IMR-90 (cell line): Measurements from ENCODE around the gene KCNJ18. TPM values are rescaled to one million over a fixed set of nuclear protein-coding genes. Genes with fewer than 3 reads are reported as not detected.
"Not testable (repeated sequence)": the region's sequence is repeated elsewhere in the genome, so short reads cannot be mapped to it uniquely, and the experiment has no call there.

Source experiments
- ATAC-seq: fragments of 200-7000 bp; cut with Tn5 transposase; 2 replicates; pipeline ENCODE4 v1.9.1; 2020; ENCODE audit warnings: low read depth, mild to moderate bottlenecking, moderate library complexity
- BruUV-seq: library from RNA; stranded (reverse); fragments of 400-500 nt; replicated peaks from 2 replicates; lab custom pipeline; 2021; lab: Mats Ljungman, UMichigan
- CTCF ChIA-PET: fragments of 300-600 bp; formaldehyde crosslinking; extraction: SDS; loops from one replicate; lab custom pipeline; 2021; ENCODE audit warnings: antibody characterized with exemption; lab: Yijun Ruan, JAX
- POLR2A ChIA-PET: fragments of 300-600 bp; sonication (Branson Sonifier 250); formaldehyde crosslinking; loops from one replicate; lab custom pipeline; 2022; ENCODE audit warnings: antibody characterized with exemption; ENCODE audit not compliant: unreplicated experiment; lab: Charles Lee
- DNase-seq: peaks from one replicate; pipeline ENCODE4 v3.0.0; 2013
- H2AFZ ChIP-seq: replicated peaks from 2 replicates; pipeline ENCODE3; 2013; ENCODE audit warnings: low read length, mild to moderate bottlenecking; ENCODE audit not compliant: poor library complexity
- H2AK5ac ChIP-seq: 2 replicates; pipeline ENCODE4 v1.6.1; 2013; ENCODE audit warnings: low read depth, low read length, inconsistent platforms
- H2AK9ac ChIP-seq: replicated peaks from 2 replicates; pipeline ENCODE3; 2013; ENCODE audit warnings: mild to moderate bottlenecking, low read depth, low read length, moderate library complexity; ENCODE audit not compliant: poor library complexity
- H2BK120ac ChIP-seq: 2 replicates; pipeline ENCODE4 v1.6.1; 2013; ENCODE audit warnings: low read depth, low read length, inconsistent platforms
- H2BK15ac ChIP-seq: 3 replicates; pipeline ENCODE4 v1.6.1; 2013; ENCODE audit warnings: low read depth, low read length, inconsistent platforms
- H2BK20ac ChIP-seq: 2 replicates; pipeline ENCODE4 v1.6.1; 2013; ENCODE audit warnings: low read depth, mild to moderate bottlenecking, inconsistent platforms, low read length, moderate library complexity
- H2BK5ac ChIP-seq: 2 replicates; pipeline ENCODE4 v1.6.1; 2013; ENCODE audit warnings: mild to moderate bottlenecking, low read depth, low read length, inconsistent platforms; ENCODE audit not compliant: poor library complexity, severe bottlenecking
- H3K14ac ChIP-seq: replicated peaks from 2 replicates; pipeline ENCODE4 v1.6.1; 2013; ENCODE audit warnings: low read depth, low read length, inconsistent platforms
- H3K18ac ChIP-seq: 2 replicates; pipeline ENCODE4 v1.6.1; 2013; ENCODE audit warnings: low read depth, low read length, control low read depth
- H3K23ac ChIP-seq: 2 replicates; pipeline ENCODE4 v1.6.1; 2013; ENCODE audit warnings: low read depth, low read length, inconsistent platforms
- H3K27ac ChIP-seq: 2 replicates; pipeline ENCODE4 v1.5.1; 2013; ENCODE audit warnings: mild to moderate bottlenecking, control low read depth, low read length; ENCODE audit not compliant: insufficient read depth
- H3K27me3 ChIP-seq: 2 replicates; pipeline ENCODE4 v1.6.1; 2013; ENCODE audit warnings: low read length; ENCODE audit not compliant: control insufficient read depth, insufficient read depth
- H3K36me3 ChIP-seq: 2 replicates; pipeline ENCODE4 v1.6.1; 2013; ENCODE audit warnings: low read length, mixed read lengths; ENCODE audit not compliant: control insufficient read depth, insufficient read depth
- H3K4ac ChIP-seq: 2 replicates; pipeline ENCODE4 v1.6.1; 2013; ENCODE audit warnings: low read depth, low read length, inconsistent platforms
- H3K4me1 ChIP-seq: 2 replicates; pipeline ENCODE4 v1.6.1; 2013; ENCODE audit warnings: low read length, mixed read lengths; ENCODE audit not compliant: control insufficient read depth, insufficient read depth
- H3K4me2 ChIP-seq: 2 replicates; pipeline ENCODE4 v1.6.1; 2013; ENCODE audit warnings: low read depth, mild to moderate bottlenecking, control low read depth, low read length, moderate library complexity
- H3K4me3 ChIP-seq: 2 replicates; pipeline ENCODE4 v1.5.1; 2013; ENCODE audit warnings: low read depth, mild to moderate bottlenecking, control low read depth, low read length, moderate library complexity; ENCODE audit not compliant: insufficient read depth
- H3K56ac ChIP-seq: 2 replicates; pipeline ENCODE4 v1.6.1; 2013; ENCODE audit warnings: low read length, inconsistent platforms; ENCODE audit not compliant: insufficient read depth; ENCODE audit errors: extremely low read depth
- H3K79me1 ChIP-seq, 2 experiments: 2 replicates each; pipeline ENCODE4 v1.6.1; 2013; ENCODE audit warnings: low read length in 2 of 2, inconsistent platforms in 1 of 2, low read depth in 1 of 2
- H3K9ac ChIP-seq: 2 replicates; pipeline ENCODE4 v1.6.1; 2013; ENCODE audit warnings: low read depth, low read length, control low read depth
- H3K9me1 ChIP-seq: 2 replicates; pipeline ENCODE4 v1.6.1; 2013; ENCODE audit warnings: low read length, inconsistent platforms; ENCODE audit not compliant: insufficient read depth
- H3K9me3 ChIP-seq: 2 replicates; pipeline ENCODE4 v1.6.1; 2013; ENCODE audit warnings: low read length; ENCODE audit not compliant: control insufficient read depth, insufficient read depth
- H4K20me1 ChIP-seq: 2 replicates; pipeline ENCODE4 v1.6.1; 2013; ENCODE audit warnings: low read length, inconsistent platforms; ENCODE audit not compliant: insufficient read depth
- H4K5ac ChIP-seq: 2 replicates; pipeline ENCODE4 v1.6.1; 2013; ENCODE audit warnings: mild to moderate bottlenecking, low read depth, low read length, control low read depth
- H4K8ac ChIP-seq, 2 experiments: 2 replicates each; pipeline ENCODE4 v1.6.1; 2013; ENCODE audit warnings: low read depth in 2 of 2, low read length in 2 of 2, control low read depth in 1 of 2, inconsistent platforms in 1 of 2
- H4K91ac ChIP-seq: 2 replicates; pipeline ENCODE4 v1.6.1; 2013; ENCODE audit warnings: low read depth, low read length, inconsistent platforms; ENCODE audit not compliant: insufficient read depth
- WGBS, 2 experiments: methylation state at CpG; one replicate each; pipeline versions ENCODE4 v1.1.5 to v1.1.7; 2013; ENCODE audit warnings: missing lambda C conversion rate in 2 of 2; ENCODE audit not compliant: insufficient read length in 1 of 2; ENCODE audit errors: extremely low coverage in 2 of 2; 5-methylcytosine and 5-hydroxymethylcytosine counted together
- dilution Hi-C: fragments of 300-500 bp; cut with HindIII; formaldehyde crosslinking; loops from one replicate; pipeline ENCODE4 v1.14.3; 2018; ENCODE audit warnings: low sequenced_read_pairs; ENCODE audit not compliant: unreplicated experiment
- in situ Hi-C: fragments of 300-500 bp; cut with MboI; formaldehyde crosslinking; loops from 3 replicates; pipeline ENCODE4 v1.14.3; 2019; ENCODE audit warnings: low sequenced_read_pairs, inconsistent platforms, mixed read lengths
- intact Hi-C: fragments of 100-400 bp; cut with micrococcal nuclease; formaldehyde crosslinking; loops from 2 replicates; pipeline ENCODE4 v1.10.0; 2022
- polyA plus RNA-seq, 3 experiments: library from polyadenylated mRNA; depleted of rRNA; stranded (reverse); fragments of >200 nt; gene quantifications; 2 replicates each; pipeline ENCODE4 v1.2.3, GENCODE V29; 2012; ENCODE audit warnings: low replicate concordance in 1 of 3
- total RNA-seq: library from RNA; depleted of rRNA; stranded (reverse); fragments of >200 nt; gene quantifications from 2 replicates; pipeline ENCODE4 v1.2.3, GENCODE V29; 2012

The KCNJ18 gene
- total and polyA plus RNA-seq, 2 of the 4 experiments (the other 2 are of a cell fraction): not detected

DNA sequence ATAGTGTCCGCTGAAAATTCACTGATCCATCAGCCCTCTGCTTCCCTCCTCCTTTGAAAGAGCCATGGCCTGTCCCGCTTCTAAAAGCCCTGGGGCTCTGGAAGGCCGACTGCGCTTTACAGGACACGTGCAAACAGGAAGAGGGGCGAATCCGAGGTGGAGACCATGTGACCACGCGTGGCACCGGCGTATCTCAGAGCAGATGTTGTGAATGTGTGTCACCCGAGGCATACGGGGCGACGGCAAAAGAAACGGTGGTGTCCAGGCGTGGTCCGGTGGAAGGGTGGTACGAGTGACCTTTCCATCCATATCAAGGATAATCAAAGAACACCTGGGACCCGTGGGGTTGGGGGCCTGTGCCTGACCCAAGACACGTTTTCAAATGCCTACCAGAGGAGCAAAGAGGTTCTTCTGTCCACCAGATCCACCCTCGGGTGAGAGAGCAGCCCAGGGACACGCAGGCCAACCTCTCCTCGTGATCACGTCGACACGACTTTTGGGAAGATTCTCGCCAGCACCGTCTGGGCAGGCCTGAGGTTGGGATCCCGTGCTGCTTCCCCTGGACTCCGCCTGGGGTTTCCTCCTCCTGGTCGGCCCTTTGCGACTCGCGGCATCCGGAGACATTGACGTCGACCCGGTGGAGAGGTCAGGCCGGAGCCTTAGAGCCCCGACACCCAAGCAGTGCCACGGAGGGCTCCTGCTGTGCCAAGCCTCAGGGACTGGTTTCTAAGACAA, 7.1 kb upstream of the KCNJ18 start:
- H3K27me3 ChIP-seq, H3K27ac ChIP-seq, H3K4me3 ChIP-seq, BruUV-seq, H2BK20ac ChIP-seq, dilution Hi-C loops, H3K9me1 ChIP-seq, H2BK15ac ChIP-seq, H4K91ac ChIP-seq, H3K9ac ChIP-seq, H4K5ac ChIP-seq, POLR2A ChIA-PET, H3K79me1 ChIP-seq, H2AFZ ChIP-seq, H3K36me3 ChIP-seq, H3K23ac ChIP-seq, H3K4me2 ChIP-seq, ATAC-seq, H2AK5ac ChIP-seq, H3K4ac ChIP-seq, H3K4me1 ChIP-seq, in situ Hi-C loops, H4K20me1 ChIP-seq, H2BK5ac ChIP-seq, H3K18ac ChIP-seq, H3K56ac ChIP-seq, H2BK120ac ChIP-seq, H4K8ac ChIP-seq, CTCF ChIA-PET, intact Hi-C loops, DNase-seq, H3K14ac ChIP-seq, H2AK9ac ChIP-seq: not testable (repeated sequence)
- H3K9me3 ChIP-seq: peaks cover 23% of the 10 kb centered on the region
- 42% methylated on average over 2 of the region's 42 CpGs; no CpG with 5 or more reads in 1 of the 2 experiments for WGBS, 2 experiments
